Stimulated activated CD8-positive, alpha-beta memory T cell treated with anti-CD3 and anti-CD28 coated beads, Interleukin-12 subunit alpha, Interleukin-12 subunit beta, amount 100 ng/mL, for 4 hours (primary cell): ENCODE data around the gene ARHGAP31.
"Not testable (repeated sequence)": the region's sequence is repeated elsewhere in the genome, so short reads cannot be mapped to it uniquely, and the experiment has no call there.

Experiments
- DNase-seq: peaks from one replicate; pipeline ENCODE4 v3.0.0-alpha.2; 2020; ENCODE audit warnings: low read depth

ARHGAP31 gene

DNA sequence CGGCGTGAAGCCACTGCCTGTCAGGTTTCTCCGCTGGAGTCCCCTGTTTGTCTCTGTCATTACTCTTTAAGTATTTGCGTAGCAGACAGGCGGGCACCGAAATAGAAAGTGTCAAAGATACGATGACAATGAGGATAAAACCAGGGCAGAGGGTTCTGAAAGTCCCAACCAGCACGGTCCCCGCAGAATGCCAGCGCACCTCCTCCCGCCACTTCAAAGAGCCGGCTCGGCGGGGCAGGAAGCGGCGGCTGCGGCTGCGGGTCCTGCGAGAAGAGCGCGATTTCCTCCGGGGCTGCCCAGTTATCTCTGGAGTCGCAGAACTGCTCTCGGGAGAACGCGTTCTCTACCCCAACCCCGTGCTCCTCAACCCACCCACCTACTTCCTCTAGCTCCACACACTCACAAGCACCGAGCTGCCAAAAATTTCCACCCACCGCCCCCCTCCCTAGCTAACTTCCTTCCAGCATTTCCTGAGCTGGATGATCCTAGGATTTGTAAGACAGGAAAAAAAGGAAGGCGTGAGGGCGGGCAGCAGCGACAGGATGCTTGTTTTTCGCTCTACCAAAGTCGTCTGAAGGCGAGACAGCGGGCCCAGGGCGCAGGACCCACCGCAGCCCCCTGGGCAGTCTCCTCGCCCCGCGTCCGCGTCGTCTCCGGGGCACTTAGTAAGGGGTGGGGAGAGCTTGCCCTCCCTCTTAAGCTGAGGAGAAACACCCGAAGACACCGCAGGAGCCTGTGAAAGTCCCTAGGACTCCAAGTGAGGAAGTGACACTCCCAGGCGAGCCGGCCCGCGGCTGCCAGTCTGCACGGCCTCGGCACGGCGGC lies at the start of gene ARHGAP31:
Gene ARHGAP31, plus strand, starts transcription at position 513 of the 825 bp plus-strand sequence. CDS start 522 bp downstream, outside the sequence.
- peak; percentile 85 for DNase-seq

GRCh38 chr3:119245778-119246177 lies 48.4 kb upstream of the ARHGAP31 start:
- DNase-seq = no peak

DNA sequence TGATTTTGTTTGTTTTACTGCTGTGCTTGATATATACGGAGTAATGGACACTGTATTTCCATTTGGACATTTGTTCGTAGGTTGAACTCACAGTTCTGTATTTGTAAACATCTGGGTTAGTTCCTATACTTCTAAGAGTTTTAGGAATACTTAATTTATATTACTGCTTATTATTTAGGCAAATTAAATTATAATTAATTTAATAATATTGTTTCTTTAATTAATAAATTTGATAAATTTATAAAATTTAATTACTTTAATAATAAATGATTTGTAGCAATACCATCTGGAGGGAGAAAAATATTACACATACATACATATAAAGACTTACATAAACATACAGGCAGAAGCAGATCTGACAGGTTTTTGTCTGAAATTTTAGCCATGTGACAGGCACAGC lies 39.0 kb upstream of the ARHGAP31 start:
- DNase-seq = no peak

GRCh38 chr3:119257111-119257510 lies 37.1 kb upstream of the ARHGAP31 start:
- no peak for DNase-seq

DNA sequence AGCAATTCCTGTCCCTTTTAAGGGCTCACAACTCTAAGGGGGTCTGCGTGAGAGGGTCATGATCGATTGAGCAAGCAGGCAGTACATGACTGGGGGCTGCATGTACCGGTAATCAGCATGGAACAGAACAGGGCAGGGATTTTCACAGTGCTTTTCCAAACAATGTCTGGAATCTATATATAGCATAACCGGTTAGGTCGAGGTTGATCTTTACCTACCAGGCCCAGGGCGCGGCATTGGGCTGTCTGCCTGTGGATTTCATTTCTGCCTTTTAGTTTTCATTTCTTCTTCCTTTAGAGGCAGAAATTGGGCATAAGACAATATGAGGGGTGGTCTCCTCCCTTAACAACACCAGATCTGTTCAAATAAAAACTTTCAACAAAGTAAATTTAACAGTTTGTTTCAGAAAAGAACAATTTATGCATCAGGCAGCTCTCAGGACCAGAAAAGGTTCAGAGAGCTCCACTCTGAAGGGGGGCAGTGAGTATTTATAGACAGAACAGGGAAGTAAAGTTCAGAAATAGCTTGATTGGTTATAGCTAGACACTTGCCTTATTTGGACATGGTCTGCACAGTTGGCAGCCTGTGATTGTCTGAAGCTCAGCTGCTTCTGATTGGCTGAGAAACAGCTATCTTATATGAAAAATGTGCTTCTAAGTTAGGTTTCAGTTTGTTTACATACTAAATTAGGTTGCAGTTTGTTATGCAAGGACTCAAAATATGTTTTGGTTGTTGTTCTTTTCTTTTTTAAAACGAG lies 36.4 kb upstream of the ARHGAP31 start:
- DNase-seq = no peak

- no peak for DNase-seq
Measured at GRCh38 chr3:119258915-119259314, 35.3 kb upstream of the ARHGAP31 start.

GRCh38 chr3:119259821-119260220 lies 34.4 kb upstream of the ARHGAP31 start:
- no peak for DNase-seq

DNA sequence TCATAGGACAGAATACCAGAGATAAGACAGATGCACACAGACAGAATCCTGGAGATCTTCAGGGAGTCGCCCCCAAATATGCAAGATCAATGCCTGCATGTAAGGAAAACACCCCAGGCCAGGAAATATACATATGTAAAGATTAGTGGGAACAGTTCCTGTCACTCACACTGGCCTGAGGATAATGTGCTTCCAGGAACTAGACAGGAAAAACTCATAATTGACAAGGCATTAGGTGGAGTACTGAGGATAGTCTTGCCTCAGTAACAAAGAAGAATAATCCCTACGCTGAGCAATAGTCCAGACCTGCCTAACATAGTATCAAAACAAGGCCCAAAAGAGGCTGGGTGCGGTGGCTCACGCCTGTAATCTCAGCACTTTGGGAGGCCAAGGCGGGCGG lies 33.1 kb upstream of the ARHGAP31 start:
- DNase-seq = no peak

- not testable (repeated sequence) for DNase-seq
Measured at GRCh38 chr3:119270212-119270611, 24.0 kb upstream of the ARHGAP31 start.

DNA sequence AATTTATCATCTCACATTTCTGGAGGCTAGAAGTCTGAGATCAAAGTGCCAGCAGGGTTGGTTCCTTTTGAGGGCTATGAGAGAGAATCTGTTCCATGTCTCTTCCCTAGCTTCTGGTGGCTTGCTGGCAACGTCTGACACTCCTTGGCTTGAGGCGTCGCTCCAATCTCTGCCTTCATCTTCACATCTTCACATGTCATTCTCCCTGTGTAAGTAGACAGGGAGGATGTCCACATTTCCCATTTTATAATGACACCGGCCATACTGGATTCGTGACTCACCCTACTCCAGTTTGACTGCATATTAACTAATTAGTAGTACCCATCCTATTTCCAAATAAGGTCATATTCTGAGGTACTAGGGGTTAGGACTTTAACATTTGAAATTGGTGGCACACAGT lies 17.5 kb upstream of the ARHGAP31 start:
- no peak for DNase-seq

DNA sequence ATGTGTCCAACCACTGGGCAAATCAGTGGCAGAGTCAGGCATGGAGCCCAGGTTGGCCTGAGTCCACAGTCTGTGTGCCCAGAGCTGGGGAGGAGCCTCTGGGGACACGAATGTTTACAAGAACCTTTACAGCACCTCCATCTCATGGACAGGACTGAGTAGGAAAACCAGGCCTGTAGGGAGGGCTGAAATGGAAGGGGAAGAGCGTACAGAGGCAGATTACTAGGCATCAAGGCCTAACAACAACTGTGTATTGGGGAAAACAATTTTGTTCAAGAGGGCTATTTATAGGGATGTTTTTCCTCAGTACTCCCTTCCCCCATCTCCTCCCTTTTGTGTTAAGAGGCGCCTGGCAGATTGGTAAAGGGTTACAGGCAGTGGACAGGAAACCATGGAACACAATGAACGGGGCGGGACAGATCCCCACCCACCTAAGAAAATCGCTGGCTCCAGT lies 15.1 kb upstream of the ARHGAP31 start:
- DNase-seq = no peak

- no peak for DNase-seq
Measured at GRCh38 chr3:119279584-119280243, 14.5 kb upstream of the ARHGAP31 start.

DNA sequence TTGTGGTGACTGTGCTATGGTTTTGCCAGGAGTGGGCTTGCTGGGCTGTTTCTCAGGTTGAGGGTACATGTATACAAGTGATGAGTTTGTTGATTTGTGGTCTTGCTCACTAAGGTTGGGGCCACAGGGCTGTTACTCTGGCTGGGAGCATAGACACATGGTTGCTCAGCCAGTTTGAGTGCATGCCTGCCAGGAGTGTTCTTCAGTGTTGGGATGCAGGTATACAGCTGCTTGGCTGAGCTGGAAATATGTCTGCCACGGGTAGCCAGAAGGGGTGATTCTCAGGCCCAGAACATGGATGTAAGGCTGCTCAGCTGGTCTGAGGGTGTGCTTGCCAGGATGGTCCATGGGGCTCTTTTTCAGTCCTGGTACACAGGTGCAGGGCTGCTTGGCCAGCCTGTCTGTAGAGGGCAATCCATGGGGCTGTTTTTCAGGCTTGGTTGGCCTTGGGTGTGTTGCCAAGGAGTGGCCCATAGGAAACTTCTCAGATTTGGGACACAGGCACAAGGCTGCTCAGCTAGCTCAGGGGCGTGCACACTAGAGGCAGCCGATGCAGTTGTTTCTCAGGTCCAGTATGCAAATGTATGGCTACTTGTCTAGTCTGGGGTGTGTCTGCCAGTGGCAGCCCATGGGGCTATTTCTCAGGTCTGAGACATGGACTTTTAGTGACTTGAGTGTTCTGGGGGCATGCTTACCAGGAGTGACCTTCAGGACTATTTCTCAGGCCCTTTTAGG lies 5.3 kb upstream of the ARHGAP31 start:
- no peak for DNase-seq

DNA sequence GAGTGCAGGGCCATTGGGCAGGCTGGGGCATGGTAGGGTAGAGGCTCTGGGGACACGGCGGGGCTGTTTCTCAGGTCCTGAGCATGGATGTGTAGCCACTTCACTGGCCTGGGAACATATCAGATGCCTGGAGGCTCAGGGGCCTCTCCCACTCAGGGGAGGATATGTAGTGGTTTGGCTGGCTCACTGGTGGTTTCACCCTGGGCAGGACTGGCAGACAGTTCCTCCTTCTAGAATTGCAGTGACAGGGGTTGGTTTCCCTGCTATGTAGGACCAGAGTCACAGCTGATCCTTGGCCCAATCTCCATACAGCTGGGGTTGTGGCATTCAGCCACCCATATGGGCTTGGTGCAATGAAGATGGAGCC lies 4.8 kb upstream of the ARHGAP31 start:
- no peak for DNase-seq

DNA sequence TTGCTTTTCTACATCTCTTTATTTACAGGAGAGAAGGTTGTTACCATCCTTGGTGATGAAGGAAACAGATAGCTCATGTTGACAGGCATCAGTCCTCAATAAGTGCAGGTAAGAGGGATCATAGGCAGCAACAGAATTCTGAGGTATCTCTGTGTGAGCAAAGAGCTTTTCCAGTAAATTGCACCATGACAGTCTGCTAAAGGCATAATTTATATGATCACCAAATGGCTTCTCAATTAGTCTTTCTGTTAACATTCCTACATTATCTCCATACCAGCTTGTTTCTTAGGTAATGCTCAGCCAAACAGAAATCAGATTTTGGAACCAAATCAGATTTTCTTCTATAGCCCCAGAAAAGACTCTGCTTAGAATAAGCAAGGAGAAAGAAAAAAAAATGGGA lies 3.6 kb upstream of the ARHGAP31 start:
- no peak for DNase-seq

DNA sequence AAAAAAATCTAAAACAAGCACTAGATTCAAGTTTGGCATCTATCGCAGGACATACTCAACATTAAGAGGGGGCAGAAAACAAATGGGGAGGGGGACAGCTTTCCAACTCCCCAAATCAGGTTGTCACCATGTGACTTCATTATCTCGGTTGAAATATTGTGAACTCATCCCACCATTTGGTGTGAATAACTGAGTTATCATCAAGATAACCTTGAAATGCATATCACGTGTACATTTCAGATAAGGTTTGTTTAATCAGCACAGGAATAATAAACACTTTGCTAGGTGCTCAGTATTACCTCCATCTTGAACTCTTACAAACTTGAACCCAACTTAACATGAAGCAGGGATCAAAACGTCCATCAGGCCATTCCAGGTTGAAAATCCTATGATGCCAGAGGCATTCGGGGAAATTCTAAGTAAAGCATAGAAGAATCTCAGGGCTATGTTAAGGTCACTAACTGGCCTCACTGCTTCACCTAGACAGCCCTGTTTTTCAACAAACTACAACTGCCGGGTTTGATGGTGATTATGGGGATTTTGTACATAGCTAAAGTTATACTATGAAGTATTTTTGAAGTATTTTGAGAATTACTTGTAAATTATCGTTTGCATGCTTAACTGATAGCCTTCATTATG lies 3.0 kb upstream of the ARHGAP31 start:
- DNase-seq = no peak

- no peak for DNase-seq
Measured at GRCh38 chr3:119292666-119293065, 1.5 kb upstream of the ARHGAP31 start.

GRCh38 chr3:119293105-119293870 lies 895 bp upstream of the ARHGAP31 start:
- DNase-seq = no peak

- DNase-seq = peak; percentile 49
Measured at GRCh38 chr3:119294696-119295671, 801 bp downstream of the ARHGAP31 start.
